K562 (cell line): ENCODE results near the gene ZNF232. TPM values are rescaled to one million over a fixed set of nuclear protein-coding genes. Genes with fewer than 3 reads are reported as not detected.

Source experiments
- BRD4 ChIP-seq: fragments of 200-600 bp; sonication (generic); IDR thresholded peaks from 2 replicates; pipeline ENCODE4 v1.6.1; 2017; ENCODE audit warnings: inconsistent platforms
- CSDE1 ChIP-seq, 2 experiments: fragments of 450-650 bp; IDR thresholded peaks; 2 replicates each; pipeline ENCODE4 v1.6.1; 2016; ENCODE audit warnings: mild to moderate bottlenecking in 1 of 2
- EWSR1 ChIP-seq: fragments of 450-650 bp; IDR thresholded peaks from 2 replicates; pipeline ENCODE4 v1.6.1; 2018; ENCODE audit warnings: borderline replicate concordance, mild to moderate bottlenecking, low read depth, moderate library complexity; ENCODE audit not compliant: partially characterized antibody
- GABPA ChIP-seq: fragments of 200-800 bp; sonication (Bioruptor generic); conservative IDR thresholded peaks from 2 replicates; pipeline ENCODE4 v1.6.1; 2016; ENCODE audit warnings: low read depth, missing genetic modification characterization, missing compliant biosample characterization
- HNRNPL ChIP-seq: fragments of 200-400 bp; formaldehyde crosslinking; IDR thresholded peaks from 2 replicates; pipeline ENCODE4 v1.6.1; 2017; ENCODE audit warnings: low read depth, mild to moderate bottlenecking, low read length
- LARP7 ChIP-seq: fragments of 450-650 bp; IDR thresholded peaks from 2 replicates; pipeline ENCODE4 v1.6.1; 2016
- POLR3A ChIP-seq: IDR thresholded peaks from 2 replicates; pipeline ENCODE4 v1.6.1; 2011; ENCODE audit warnings: borderline replicate concordance, mild to moderate bottlenecking, moderate library complexity; ENCODE audit not compliant: insufficient read length, insufficient read depth; ENCODE audit errors: extremely low read depth
- ZNF436 ChIP-seq: fragments of 250-450, 450-650 bp; sonication (Bioruptor Pico); formaldehyde crosslinking; IDR thresholded peaks from 2 replicates; pipeline ENCODE4 v1.7.0; 2020; ENCODE audit warnings: mild to moderate bottlenecking
- polyA plus RNA-seq, 8 experiments: library from polyadenylated mRNA; depleted of rRNA in 4 of 8; stranded (reverse) in 5 of 8; unstranded in 3 of 8; fragments of >200 nt; fragmentation: Nextera tagmentation in 2 of 8; fragmentation: Illumina TruSeq in 1 of 8; extraction: Ambion mirVana in 2 of 8; extraction: Trizol in 1 of 8; gene quantifications; 2 replicates each; pipeline versions ENCODE4 v1.2.1 to v1.2.3, GENCODE V29; 2011 to 2014; ENCODE audit warnings: inconsistent platforms in 1 of 8, missing spikeins in 1 of 8
- total RNA-seq, 7 experiments: library from RNA; depleted of rRNA in 6 of 7; stranded (reverse); fragments of >200 nt in 6 of 7; fragmentation: Illumina TruSeq in 2 of 7; extraction: Trizol in 2 of 7; gene quantifications; 2 replicates each; pipeline versions ENCODE4 v1.2.1 to v1.2.3, GENCODE V29; 2011 to 2021; ENCODE audit warnings: low replicate concordance in 1 of 7
- TF ChIP-seq, protein P1 (sequence below): fragments of 200-800 bp; sonication (Bioruptor generic); IDR thresholded peaks from 2 replicates; pipeline ENCODE4 v1.6.1; 2016; ENCODE audit warnings: missing genetic modification characterization, missing compliant biosample characterization
- TF ChIP-seq, protein P2 (sequence below): fragments of 250-450 bp; sonication (Bioruptor Pico); IDR thresholded peaks from 2 replicates; pipeline ENCODE4 v1.8.0; 2022; ENCODE audit warnings: inconsistent platforms
- TF ChIP-seq, protein P3 (sequence below), 2 experiments: fragments of 450-650 bp; IDR thresholded peaks; 2 replicates each; pipeline ENCODE4 v1.6.1; 2018; ENCODE audit warnings: mild to moderate bottlenecking in 2 of 2, low read depth in 1 of 2; ENCODE audit not compliant: partially characterized antibody in 2 of 2
- TF ChIP-seq, protein P4 (sequence below), 2 experiments: fragments of 250-450 bp in 1 of 2; fragments of 450-650 bp in 1 of 2; sonication (Bioruptor Pico) in 1 of 2; IDR thresholded peaks; 2 replicates each; pipeline versions ENCODE4 v1.6.1 to v1.8.0; 2016 to 2021; ENCODE audit warnings: mild to moderate bottlenecking in 2 of 2, moderate library complexity in 2 of 2, missing compliant biosample characterization in 1 of 2, missing genetic modification characterization in 1 of 2

Gene ZNF232
- total and polyA plus RNA-seq, 9 of the 15 experiments (the other 6 are each of a cell fraction or from before 2014, with no cell fraction given), result 10.6 to 26.0 (median 13.0) TPM

DNA sequence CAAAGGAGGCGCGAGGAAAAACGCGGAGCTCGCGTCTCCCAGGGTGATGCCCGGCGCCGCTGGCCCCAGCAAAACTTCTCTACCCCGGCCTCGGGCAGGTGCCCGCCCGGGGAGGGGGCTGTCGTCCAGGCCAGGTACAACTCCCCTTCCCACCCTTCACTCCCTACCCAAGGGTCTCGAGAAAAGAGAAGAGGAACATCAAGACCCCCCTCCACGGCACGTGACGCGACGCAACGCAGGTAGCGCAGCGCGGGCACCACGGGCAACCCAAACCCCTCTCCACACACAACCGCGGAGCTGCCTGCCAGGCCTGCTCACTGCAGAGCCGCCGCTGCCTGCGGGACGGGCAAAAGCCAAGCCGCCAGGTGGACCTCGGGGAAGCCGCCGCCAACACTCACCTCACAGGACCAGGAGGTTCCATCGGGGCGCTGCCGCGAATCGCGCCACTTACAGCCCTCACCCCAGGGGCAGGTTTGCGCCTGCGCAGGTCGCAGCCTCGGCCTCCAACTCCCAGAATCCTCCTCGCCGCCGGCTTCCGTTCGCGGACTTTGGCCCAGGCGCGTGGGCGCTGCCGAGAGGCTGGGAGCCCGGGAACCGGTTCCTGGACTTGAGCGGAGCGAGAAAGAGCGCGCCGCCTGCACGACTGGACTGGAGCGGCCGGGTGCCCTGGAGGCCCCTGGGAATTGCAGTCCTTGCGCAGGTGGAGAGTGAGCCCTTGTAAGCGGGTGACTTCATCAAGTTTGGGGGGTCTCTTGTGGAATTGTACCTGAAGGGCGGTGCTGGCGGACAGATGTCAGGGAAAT lies at the start of gene ZNF232 (continued):
- TF ChIP-seq, protein P1, sequence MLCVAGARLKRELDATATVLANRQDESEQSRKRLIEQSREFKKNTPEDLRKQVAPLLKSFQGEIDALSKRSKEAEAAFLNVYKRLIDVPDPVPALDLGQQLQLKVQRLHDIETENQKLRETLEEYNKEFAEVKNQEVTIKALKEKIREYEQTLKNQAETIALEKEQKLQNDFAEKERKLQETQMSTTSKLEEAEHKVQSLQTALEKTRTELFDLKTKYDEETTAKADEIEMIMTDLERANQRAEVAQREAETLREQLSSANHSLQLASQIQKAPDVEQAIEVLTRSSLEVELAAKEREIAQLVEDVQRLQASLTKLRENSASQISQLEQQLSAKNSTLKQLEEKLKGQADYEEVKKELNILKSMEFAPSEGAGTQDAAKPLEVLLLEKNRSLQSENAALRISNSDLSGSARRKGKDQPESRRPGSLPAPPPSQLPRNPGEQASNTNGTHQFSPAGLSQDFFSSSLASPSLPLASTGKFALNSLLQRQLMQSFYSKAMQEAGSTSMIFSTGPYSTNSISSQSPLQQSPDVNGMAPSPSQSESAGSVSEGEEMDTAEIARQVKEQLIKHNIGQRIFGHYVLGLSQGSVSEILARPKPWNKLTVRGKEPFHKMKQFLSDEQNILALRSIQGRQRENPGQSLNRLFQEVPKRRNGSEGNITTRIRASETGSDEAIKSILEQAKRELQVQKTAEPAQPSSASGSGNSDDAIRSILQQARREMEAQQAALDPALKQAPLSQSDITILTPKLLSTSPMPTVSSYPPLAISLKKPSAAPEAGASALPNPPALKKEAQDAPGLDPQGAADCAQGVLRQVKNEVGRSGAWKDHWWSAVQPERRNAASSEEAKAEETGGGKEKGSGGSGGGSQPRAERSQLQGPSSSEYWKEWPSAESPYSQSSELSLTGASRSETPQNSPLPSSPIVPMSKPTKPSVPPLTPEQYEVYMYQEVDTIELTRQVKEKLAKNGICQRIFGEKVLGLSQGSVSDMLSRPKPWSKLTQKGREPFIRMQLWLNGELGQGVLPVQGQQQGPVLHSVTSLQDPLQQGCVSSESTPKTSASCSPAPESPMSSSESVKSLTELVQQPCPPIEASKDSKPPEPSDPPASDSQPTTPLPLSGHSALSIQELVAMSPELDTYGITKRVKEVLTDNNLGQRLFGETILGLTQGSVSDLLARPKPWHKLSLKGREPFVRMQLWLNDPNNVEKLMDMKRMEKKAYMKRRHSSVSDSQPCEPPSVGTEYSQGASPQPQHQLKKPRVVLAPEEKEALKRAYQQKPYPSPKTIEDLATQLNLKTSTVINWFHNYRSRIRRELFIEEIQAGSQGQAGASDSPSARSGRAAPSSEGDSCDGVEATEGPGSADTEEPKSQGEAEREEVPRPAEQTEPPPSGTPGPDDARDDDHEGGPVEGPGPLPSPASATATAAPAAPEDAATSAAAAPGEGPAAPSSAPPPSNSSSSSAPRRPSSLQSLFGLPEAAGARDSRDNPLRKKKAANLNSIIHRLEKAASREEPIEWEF (CRISPR knock-in tag), result no peak
- TF ChIP-seq HNRNPL, result peak; percentile 88; the same call in 1 of the 2 replicates
- TF ChIP-seq, protein P2, sequence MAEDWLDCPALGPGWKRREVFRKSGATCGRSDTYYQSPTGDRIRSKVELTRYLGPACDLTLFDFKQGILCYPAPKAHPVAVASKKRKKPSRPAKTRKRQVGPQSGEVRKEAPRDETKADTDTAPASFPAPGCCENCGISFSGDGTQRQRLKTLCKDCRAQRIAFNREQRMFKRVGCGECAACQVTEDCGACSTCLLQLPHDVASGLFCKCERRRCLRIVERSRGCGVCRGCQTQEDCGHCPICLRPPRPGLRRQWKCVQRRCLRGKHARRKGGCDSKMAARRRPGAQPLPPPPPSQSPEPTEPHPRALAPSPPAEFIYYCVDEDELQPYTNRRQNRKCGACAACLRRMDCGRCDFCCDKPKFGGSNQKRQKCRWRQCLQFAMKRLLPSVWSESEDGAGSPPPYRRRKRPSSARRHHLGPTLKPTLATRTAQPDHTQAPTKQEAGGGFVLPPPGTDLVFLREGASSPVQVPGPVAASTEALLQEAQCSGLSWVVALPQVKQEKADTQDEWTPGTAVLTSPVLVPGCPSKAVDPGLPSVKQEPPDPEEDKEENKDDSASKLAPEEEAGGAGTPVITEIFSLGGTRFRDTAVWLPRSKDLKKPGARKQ, result no peak
- peak; percentile 85 for TF ChIP-seq GABPA
- TF ChIP-seq, protein P3, sequence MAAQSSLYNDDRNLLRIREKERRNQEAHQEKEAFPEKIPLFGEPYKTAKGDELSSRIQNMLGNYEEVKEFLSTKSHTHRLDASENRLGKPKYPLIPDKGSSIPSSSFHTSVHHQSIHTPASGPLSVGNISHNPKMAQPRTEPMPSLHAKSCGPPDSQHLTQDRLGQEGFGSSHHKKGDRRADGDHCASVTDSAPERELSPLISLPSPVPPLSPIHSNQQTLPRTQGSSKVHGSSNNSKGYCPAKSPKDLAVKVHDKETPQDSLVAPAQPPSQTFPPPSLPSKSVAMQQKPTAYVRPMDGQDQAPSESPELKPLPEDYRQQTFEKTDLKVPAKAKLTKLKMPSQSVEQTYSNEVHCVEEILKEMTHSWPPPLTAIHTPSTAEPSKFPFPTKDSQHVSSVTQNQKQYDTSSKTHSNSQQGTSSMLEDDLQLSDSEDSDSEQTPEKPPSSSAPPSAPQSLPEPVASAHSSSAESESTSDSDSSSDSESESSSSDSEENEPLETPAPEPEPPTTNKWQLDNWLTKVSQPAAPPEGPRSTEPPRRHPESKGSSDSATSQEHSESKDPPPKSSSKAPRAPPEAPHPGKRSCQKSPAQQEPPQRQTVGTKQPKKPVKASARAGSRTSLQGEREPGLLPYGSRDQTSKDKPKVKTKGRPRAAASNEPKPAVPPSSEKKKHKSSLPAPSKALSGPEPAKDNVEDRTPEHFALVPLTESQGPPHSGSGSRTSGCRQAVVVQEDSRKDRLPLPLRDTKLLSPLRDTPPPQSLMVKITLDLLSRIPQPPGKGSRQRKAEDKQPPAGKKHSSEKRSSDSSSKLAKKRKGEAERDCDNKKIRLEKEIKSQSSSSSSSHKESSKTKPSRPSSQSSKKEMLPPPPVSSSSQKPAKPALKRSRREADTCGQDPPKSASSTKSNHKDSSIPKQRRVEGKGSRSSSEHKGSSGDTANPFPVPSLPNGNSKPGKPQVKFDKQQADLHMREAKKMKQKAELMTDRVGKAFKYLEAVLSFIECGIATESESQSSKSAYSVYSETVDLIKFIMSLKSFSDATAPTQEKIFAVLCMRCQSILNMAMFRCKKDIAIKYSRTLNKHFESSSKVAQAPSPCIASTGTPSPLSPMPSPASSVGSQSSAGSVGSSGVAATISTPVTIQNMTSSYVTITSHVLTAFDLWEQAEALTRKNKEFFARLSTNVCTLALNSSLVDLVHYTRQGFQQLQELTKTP (IDR thresholded peaks at IDR 0.05; ENCODE audit: low read depth in 1 of 2, partially characterized antibody in 2 of 2), result peak in 1 of 2 experiments; percentile 92
- no peak for TF ChIP-seq CSDE1 (IDR thresholded peaks at IDR 0.05)
- TF ChIP-seq BRD4, result no peak
- no peak for TF ChIP-seq ZNF436 (CRISPR knock-in tag)
- TF ChIP-seq, protein P4, sequence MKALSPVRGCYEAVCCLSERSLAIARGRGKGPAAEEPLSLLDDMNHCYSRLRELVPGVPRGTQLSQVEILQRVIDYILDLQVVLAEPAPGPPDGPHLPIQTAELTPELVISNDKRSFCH (CRISPR knock-in tag; IDR thresholded peaks at IDR 0.05), result no peak
- TF ChIP-seq, protein P4 (tag; IDR thresholded peaks at IDR 0.05), result no peak
- no peak for TF ChIP-seq EWSR1
- no peak for TF ChIP-seq LARP7
- no peak for TF ChIP-seq POLR3A
